SK-N-SH (cell line): ENCODE results near the gene SERPINA1.

Experiments
- CTCF ChIP-seq: fragments of 200-600 bp; sonication (generic); IDR thresholded peaks from 2 replicates; pipeline ENCODE4 v1.6.1; 2017; ENCODE audit warnings: antibody characterized with exemption, mild to moderate bottlenecking, moderate library complexity
- ELF1 ChIP-seq: IDR thresholded peaks from 2 replicates; pipeline ENCODE4 v1.4.0; 2012
- EP300 ChIP-seq, 2 experiments: IDR thresholded peaks; 2 replicates each; pipeline versions ENCODE4 v1.4.0 to v1.6.1; 2012; ENCODE audit warnings: borderline replicate concordance in 1 of 2, low read depth in 1 of 2, low read length in 1 of 2
- IRF3 ChIP-seq: fragments of 150-350 bp; IDR thresholded peaks from 2 replicates; pipeline ENCODE4 v1.6.1; 2016; ENCODE audit warnings: mild to moderate bottlenecking, low read depth, low read length
- JUND ChIP-seq: IDR thresholded peaks from 2 replicates; pipeline ENCODE4 v1.4.0; 2012
- MAX ChIP-seq: IDR thresholded peaks from 2 replicates; pipeline ENCODE4 v1.4.0; 2012; ENCODE audit warnings: low read depth
- MEF2A ChIP-seq: IDR thresholded peaks from 2 replicates; pipeline ENCODE4 v1.4.0; 2012; ENCODE audit warnings: low read depth, borderline replicate concordance
- POLR2AphosphoS5 ChIP-seq: IDR thresholded peaks from 2 replicates; pipeline ENCODE4 v1.6.1; 2012; ENCODE audit warnings: low read depth, low read length
- RAD21 ChIP-seq: IDR thresholded peaks from 2 replicates; pipeline ENCODE4 v1.6.1; 2012; ENCODE audit warnings: mild to moderate bottlenecking, low read length
- SMC3 ChIP-seq: IDR thresholded peaks from 2 replicates; pipeline ENCODE4 v1.6.1; 2012; ENCODE audit warnings: low read depth, low read length, improper control_type of control experiment
- TEAD4 ChIP-seq: IDR thresholded peaks from 2 replicates; pipeline ENCODE4 v1.4.0; 2012; ENCODE audit warnings: mild to moderate bottlenecking, borderline replicate concordance; ENCODE audit not compliant: insufficient read depth
- USF1 ChIP-seq: IDR thresholded peaks from 2 replicates; pipeline ENCODE4 v1.4.0; 2012; ENCODE audit warnings: low read depth, borderline replicate concordance

- TF ChIP-seq POLR2AphosphoS5 = no peak
- no peak for TF ChIP-seq RAD21
- TF ChIP-seq ELF1 = no peak
- no peak for TF ChIP-seq IRF3
- TF ChIP-seq USF1 = no peak
- TF ChIP-seq JUND = no peak
- TF ChIP-seq TEAD4 = no peak
- no peak for TF ChIP-seq CTCF
- no peak for TF ChIP-seq SMC3
- no peak for TF ChIP-seq MAX
- TF ChIP-seq MEF2A = no peak
- TF ChIP-seq EP300 (IDR thresholded peaks at IDR 0.05; ENCODE audit: borderline replicate concordance in 1 of 2, low read depth in 1 of 2, low read length in 1 of 2) = no peak
Measured at GRCh38 chr14:94357166-94357565, 31.2 kb downstream of the SERPINA1 start.
